Mesodermal cell (in vitro differentiated cells): ENCODE data around the gene MPZL3.

Source experiments
- H3K27ac ChIP-seq: 2 replicates; pipeline ENCODE4 v1.7.0; 2013; ENCODE audit warnings: mild to moderate bottlenecking, low read depth, low read length, moderate library complexity; ENCODE audit not compliant: severe bottlenecking
- H3K36me3 ChIP-seq: 2 replicates; pipeline ENCODE4 v1.7.1; 2013; ENCODE audit warnings: mild to moderate bottlenecking, low read length, moderate library complexity; ENCODE audit not compliant: control insufficient read depth, insufficient read depth
- H3K4me1 ChIP-seq: one replicate; pipeline ENCODE4 v1.7.1; 2013; ENCODE audit warnings: mild to moderate bottlenecking, low read length; ENCODE audit not compliant: insufficient read depth, control insufficient read depth, poor library complexity, severe bottlenecking
- H3K4me3 ChIP-seq: 2 replicates; pipeline ENCODE4 v1.7.0; 2013; ENCODE audit warnings: low read length, control low read depth, mild to moderate bottlenecking; ENCODE audit not compliant: insufficient read depth, poor library complexity, severe bottlenecking; ENCODE audit errors: extremely low read depth
- H3K9me3 ChIP-seq: 2 replicates; pipeline ENCODE4 v1.7.1; 2013; ENCODE audit warnings: mild to moderate bottlenecking, low read length, moderate library complexity; ENCODE audit not compliant: control insufficient read depth
- WGBS, 2 experiments: methylation state at CpG; one replicate each; pipeline ENCODE4 v1.1.5; 2013; ENCODE audit warnings: missing lambda C conversion rate in 2 of 2; ENCODE audit not compliant: insufficient coverage in 2 of 2; 5-methylcytosine and 5-hydroxymethylcytosine counted together

MPZL3 gene

GRCh38 chr11:118231461-118231860 is 20.7 kb downstream of the MPZL3 start:
- Histone ChIP-seq H3K9me3 (no peaks in the 10 kb centered on the region), H3K36me3 (no peaks in the 10 kb centered on the region), H3K4me1 (no peaks in the 10 kb centered on the region), H3K4me3 (no peak overlapping the region), H3K27ac (no peak overlapping the region)

DNA sequence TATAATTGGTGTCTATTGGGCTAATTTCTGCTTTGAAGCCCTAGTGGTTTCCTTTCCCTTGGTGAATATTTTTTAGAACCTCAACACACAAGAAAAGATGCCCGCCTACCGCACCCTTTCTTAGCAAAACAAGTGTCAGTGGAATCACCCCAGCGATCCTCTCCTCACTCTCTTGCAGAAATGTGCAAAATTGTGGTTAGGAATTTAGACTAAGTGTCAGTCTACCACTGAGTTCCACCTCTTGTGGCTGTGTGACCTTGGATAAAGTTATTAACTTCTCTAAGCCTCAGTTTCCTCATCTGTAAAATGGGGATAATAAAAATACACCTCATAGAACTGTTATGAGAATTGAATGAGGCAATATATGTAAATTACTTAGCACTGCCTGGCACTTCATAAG is 22.1 kb downstream of the MPZL3 start:
- Histone ChIP-seq H3K4me3 (no peak overlapping the region), H3K9me3 (no peaks in the 10 kb centered on the region), H3K4me1 (no peaks in the 10 kb centered on the region), H3K27ac (no peak overlapping the region), H3K36me3 (no peaks in the 10 kb centered on the region)
- WGBS, 2 experiments: 80% methylated on average over 1 of the region's 3 CpGs; no CpG with 5 or more reads in 1 of the 2 experiments

GRCh38 chr11:118229274-118229847 is 22.8 kb downstream of the MPZL3 start:
- H3K9me3 ChIP-seq: no peaks in the 10 kb centered on the region
- H3K36me3 ChIP-seq: no peaks in the 10 kb centered on the region
- H3K27ac ChIP-seq: no peak overlapping the region
- 67 to 90% methylated on average over 1 to 2 of the region's 5 CpGs for WGBS, 2 experiments
- H3K4me3 ChIP-seq: no peak overlapping the region
- no peaks in the 10 kb centered on the region for H3K4me1 ChIP-seq

DNA sequence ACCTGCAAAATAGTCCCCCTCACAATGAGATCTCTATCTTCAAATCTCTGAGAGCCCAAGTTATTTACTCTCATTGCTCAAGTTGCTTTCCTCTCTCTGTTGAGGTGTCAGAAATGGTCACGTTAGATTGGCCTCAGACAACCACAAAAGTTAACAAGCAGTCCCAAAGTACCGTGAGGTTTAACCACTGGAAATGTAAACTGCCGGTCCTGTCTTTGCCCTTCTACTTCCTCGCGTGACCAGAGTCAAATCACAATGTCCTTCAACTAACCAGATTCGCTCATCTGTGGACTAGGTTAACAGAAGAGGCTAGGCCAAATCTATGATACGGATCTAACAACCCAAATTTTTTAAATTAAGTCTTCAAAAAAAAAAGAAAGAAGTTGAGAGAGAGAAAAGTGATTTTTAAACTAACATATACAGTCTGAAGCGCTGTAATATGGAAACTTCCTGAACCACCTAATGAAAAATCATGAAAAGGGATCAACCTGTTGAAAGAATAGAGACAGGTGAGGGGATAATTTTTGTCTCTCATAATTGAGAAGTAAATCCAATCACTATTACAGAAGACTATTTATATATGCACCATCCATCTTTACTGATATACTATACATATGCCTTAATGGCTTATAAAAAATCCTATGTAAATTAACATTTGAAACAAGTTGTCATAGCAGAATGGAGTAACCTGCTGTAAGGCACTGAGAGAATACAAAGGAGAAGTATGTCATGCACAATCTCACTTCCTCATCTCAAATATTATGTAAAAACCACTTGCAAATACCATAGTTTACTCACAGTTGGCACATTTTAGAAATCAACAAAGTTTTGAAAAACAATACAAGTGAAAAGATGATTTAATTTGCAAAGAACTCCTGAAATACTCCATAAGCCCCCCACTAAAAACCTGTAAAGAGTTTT is 24.0 kb downstream of the MPZL3 start:
- Histone ChIP-seq H3K4me1 (no peaks in the 10 kb centered on the region), H3K4me3 (no peak overlapping the region), H3K9me3 (no peaks in the 10 kb centered on the region), H3K27ac (no peak overlapping the region), H3K36me3 (no peaks in the 10 kb centered on the region)
- WGBS, 2 experiments: 88 to 93% methylated on average over 1 to 5 of the region's 8 CpGs

DNA sequence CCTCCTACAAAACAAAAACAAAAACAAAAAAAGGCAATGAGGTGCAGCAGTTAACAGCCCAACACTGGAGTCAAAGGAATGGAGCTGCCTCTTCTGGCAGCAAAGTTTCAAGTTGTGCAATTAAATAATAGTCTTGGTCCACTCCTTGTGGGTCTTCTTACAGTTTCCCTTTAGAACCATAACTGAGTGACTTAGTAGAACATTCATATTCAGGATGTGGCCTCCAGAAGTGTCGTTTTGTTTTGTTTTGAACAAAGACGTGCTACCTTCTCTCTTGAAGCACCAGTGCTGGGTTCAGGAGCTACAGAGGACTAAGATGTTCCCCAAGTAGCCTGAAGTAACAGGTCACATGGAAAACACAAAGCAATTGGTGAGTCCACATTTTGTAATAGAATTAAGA is 25.4 kb downstream of the MPZL3 start:
- Histone ChIP-seq H3K9me3 (no peaks in the 10 kb centered on the region), H3K4me1 (no peaks in the 10 kb centered on the region), H3K36me3 (no peaks in the 10 kb centered on the region), H3K4me3 (no peak overlapping the region), H3K27ac (no peak overlapping the region)
- 91 to 94% methylated on average over 2 of the region's 2 CpGs for WGBS, 2 experiments

DNA sequence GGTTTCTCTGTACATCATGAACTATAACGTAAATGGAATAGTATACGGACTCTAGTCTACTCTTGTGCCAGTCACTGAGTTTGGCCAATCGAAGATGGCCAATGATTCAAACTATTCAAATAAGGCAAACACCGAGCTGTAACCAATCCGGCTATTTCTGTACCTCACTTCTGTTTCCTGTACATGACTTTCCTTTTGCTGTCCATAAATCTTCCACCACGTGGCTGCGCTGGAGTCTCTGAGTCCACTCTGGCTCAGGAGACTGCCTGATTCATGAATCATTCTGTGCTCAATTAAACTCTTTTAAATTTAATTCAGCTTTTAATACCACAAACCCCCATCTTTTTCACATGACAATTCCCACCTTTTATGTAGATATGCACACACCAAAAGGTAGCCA is 25.9 kb downstream of the MPZL3 start:
- Histone ChIP-seq H3K27ac (no peak overlapping the region), H3K4me3 (no peak overlapping the region), H3K36me3 (no peaks in the 10 kb centered on the region), H3K9me3 (no peaks in the 10 kb centered on the region), H3K4me1 (no peaks in the 10 kb centered on the region)
- WGBS, 2 experiments: 88 to 93% methylated on average over 7 of the region's 7 CpGs

DNA sequence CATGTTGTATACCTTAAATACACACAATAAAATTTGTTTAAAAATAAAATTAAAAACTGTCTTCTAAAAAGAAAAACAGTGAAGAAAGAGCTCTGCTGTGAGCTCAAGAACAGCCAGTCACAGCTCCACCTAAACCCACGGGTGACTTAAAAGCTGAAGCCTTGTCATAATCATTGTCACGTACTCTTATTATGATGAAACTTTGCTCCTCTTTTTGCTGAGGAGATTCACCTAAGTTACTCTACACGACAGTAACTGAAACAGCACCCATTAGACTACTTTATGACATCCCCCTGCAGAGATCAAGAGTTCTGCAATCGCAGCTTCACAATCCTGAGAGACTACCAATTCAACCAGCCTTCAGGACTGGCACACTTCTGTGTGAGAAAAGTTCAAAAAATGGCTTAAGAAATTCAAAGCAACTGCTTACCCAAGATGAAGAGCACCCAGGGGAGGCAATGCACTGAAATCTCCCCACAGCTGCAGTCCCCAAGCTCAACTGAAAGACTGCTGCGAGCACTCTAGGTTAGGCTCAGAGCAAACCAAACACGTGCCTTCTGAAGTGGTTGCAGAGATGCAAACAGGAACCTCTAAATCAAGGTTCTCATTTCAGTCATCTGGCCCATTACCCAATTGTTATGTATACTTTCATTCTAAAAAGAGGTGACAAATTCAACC is 27.5 kb downstream of the MPZL3 start, which contains the start of gene JAML:
Gene JAML, minus strand, starts transcription at position 501 of the 678 bp plus-strand sequence. CDS start 10,145 bp downstream, outside the sequence.
- Histone ChIP-seq H3K9me3 (no peaks in the 10 kb centered on the region), H3K27ac (no peak within 1 kb of the TSS), H3K4me1 (no peaks in the 10 kb centered on the region), H3K4me3 (no peak within 1 kb of the TSS), H3K36me3 (no peaks in the 10 kb centered on the region)
- 87 to 91% methylated on average over 4 to 5 of the region's 6 CpGs for WGBS, 2 experiments

DNA sequence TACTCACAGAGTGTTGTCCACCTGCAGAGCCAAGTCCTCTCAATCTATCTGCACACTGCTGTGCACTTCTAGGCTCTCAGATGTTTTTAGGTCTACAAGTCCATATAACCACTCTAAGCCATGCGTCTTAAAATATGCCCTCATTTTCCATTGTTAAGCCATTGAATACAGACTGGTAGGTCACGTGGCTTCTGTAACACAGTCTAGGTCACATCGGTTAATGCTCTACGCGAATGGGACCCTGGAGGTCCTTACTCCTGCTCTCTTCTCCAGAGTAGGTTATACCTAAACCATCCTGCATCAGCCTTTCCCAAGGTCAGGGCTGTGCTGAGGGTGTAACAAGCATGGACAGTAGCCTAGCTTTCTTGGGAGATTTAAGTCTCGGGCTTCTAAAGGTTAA is 28.2 kb downstream of the MPZL3 start:
- WGBS, 2 experiments: 87 to 93% methylated on average over 5 to 6 of the region's 6 CpGs
- H3K27ac ChIP-seq: no peak overlapping the region
- H3K9me3 ChIP-seq: no peaks in the 10 kb centered on the region
- no peaks in the 10 kb centered on the region for H3K36me3 ChIP-seq
- no peaks in the 10 kb centered on the region for H3K4me1 ChIP-seq
- no peak overlapping the region for H3K4me3 ChIP-seq

- Histone ChIP-seq H3K4me1 (no peaks in the 10 kb centered on the region), H3K4me3 (no peak overlapping the region), H3K36me3 (no peaks in the 10 kb centered on the region), H3K27ac (no peak overlapping the region), H3K9me3 (no peaks in the 10 kb centered on the region)
- WGBS, 2 experiments: no CpG with 5 or more reads among the region's 2 CpGs
These were observed 28.6 kb downstream of the MPZL3 start for GRCh38 chr11:118223570-118223969.

- H3K9me3 ChIP-seq: no peaks in the 10 kb centered on the region
- 67% methylated on average over 3 of the region's 4 CpGs for WGBS, 2 experiments
- H3K4me3 ChIP-seq: no peak overlapping the region
- no peaks in the 10 kb centered on the region for H3K36me3 ChIP-seq
- H3K4me1 ChIP-seq: no peaks in the 10 kb centered on the region
- H3K27ac ChIP-seq: no peak overlapping the region
These were observed 29.7 kb downstream of the MPZL3 start for GRCh38 chr11:118222437-118222836.
